Measurements from ENCODE around the gene GARS1. TPM values are rescaled to one million over a fixed set of nuclear protein-coding genes. Genes with fewer than 3 reads are reported as not detected.

The GARS1 gene
- total RNA-seq, 1 donor from 2014 or later: 154 TPM

DNA sequence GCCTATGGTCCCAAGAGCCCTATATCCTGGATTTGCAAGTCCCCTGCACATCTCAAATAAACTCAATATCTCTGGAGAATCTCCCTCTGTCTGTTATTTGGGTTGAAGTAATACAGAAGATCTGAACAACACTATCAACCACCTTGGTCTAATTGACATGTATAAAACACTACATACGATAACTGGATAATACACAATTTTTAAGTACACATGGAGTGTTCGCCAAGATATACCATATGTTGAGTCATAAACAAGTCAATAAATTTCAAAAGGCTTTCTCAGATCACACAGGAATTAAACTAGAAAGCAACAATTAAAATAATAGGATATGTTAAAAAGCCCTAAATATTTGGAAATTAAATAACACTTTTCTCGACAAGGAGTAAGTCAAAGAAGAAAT lies 5.6 kb upstream of the GARS1 start:
- no peak for DNase-seq (ENCODE audit: low read depth)
- no peak overlapping the region for H3K4me3 ChIP-seq (ENCODE audit: low read depth, low read length)
- TF ChIP-seq CTCF (conservative IDR thresholded peaks at IDR 0.05; ENCODE audit: low read depth, low read length): no peak

DNA sequence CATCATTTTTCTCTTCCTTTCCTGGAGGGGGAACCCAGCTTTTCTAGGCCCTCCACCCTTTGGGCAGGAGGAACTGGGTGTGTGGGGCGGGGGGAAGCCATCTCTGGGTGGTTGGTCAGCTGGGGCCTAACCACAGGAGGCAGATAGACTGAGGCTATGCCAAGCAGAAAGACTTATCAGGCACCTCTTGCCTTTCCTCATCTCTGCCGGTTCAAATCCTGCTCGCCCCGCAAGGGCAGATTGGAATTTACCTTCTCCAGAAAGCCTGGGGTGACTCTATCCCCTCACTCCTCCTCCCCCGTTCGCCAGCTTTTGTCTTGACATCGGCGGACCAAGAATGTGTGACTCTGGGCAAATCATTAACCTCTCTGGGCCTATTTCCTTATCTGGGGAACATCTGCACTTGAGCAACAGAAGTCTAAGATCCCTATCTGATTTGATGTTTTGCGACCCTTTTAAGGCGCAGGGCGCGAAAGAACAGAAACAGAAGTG lies 584 bp upstream of the GARS1 start:
- H3K4me3 ChIP-seq (ENCODE audit: low read depth, low read length): peak overlapping the region; percentile 73
- TF ChIP-seq CTCF (conservative IDR thresholded peaks at IDR 0.05; ENCODE audit: low read depth, low read length): no peak
- peak; percentile 67 for DNase-seq (ENCODE audit: low read depth)

DNA sequence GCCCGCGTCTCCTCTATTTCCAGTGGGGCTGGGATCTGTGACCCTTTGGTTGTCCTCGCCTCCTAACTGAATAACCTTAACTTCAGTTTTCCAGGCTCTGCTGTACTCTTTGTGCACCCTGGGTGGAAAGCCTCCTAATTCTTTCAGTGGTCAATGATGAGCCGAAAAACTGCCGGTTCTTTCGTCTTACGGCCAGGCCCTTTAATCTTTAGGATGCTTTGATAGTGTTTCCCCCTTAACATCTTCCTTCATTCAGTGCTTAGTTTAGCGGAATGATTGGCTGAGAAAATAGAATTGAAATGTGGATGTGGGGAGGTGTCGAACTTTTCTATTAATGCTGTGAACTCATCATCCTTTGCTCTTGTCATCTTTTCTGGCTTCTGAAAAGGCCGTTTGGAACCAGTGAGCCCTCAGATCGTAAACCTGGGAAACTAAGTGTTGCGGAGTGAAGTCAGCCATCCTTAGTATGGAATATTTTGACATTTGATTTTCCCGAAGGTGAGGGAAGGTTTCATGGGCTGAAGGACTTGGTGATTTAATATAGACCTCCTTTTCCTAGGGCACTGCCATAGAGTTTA lies 847 bp downstream of the GARS1 start:
- DNase-seq (ENCODE audit: low read depth): no peak
- no peak for TF ChIP-seq CTCF (conservative IDR thresholded peaks at IDR 0.05; ENCODE audit: low read depth, low read length)
- peak overlapping the region; percentile 73 for H3K4me3 ChIP-seq (ENCODE audit: low read depth, low read length)

DNA sequence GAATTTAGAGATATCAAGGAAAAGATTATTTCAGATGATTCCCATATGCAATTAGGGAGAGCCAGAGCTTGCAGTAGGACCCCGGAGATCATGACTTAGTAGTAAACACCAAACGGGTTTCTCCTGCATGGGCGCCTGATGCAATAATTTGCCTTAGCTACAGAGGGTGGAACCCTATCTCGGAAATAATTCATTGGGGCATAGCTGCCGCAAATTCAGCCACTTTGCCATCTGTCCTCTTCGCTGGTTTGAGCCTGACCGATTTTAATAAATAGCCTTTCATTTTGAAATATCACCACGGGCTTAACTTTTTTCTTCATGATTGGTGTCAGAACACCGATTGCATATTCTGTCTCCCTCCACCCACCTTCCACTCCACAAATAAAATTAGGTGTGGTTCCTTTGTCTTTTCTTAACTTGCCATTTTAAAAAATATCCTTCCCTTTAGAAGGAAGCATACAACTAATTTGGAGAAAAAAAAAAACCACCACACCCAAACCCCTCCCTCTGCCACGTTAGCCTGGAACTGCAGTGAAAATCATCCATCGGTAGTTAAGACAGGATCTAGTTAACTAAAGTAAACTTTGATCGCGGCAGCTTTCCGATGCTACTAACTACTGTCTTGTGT lies 1.4 kb downstream of the GARS1 start:
- TF ChIP-seq CTCF (conservative IDR thresholded peaks at IDR 0.05; ENCODE audit: low read depth, low read length): peak; percentile 12
- no peak for DNase-seq (ENCODE audit: low read depth)
- peak overlapping the region; percentile 73 for H3K4me3 ChIP-seq (ENCODE audit: low read depth, low read length)

DNA sequence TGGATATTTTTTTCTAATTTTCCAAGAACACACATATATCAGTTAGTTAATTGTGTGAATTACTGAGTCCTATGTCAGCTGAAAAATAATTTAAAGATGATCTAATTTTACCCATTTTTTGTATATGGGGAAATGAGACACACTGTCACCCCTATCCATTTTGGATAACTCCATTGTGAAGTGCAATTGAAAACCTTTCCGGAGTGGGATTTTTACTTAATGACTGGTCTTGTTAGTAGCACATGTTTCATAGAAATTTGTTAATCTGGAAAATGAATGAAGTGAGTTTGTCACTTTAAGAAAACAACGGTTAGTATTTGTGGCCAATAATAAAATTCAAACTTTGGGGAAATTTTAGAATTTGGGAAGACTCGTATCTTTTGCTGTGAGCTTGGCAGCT lies 2.0 kb downstream of the GARS1 start:
- H3K4me3 ChIP-seq (ENCODE audit: low read depth, low read length): peak overlapping the region; percentile 73
- no peak for DNase-seq (ENCODE audit: low read depth)
- TF ChIP-seq CTCF (conservative IDR thresholded peaks at IDR 0.05; ENCODE audit: low read depth, low read length): no peak

GRCh38 chr7:30598121-30598876 lies 3.6 kb downstream of the GARS1 start:
- TF ChIP-seq CTCF (conservative IDR thresholded peaks at IDR 0.05; ENCODE audit: low read depth, low read length): no peak
- no peak for DNase-seq (ENCODE audit: low read depth)
- H3K4me3 ChIP-seq (ENCODE audit: low read depth, low read length): no peak overlapping the region
